Natural killer cell (primary cell): ENCODE results near the gene SIRT4. TPM values are rescaled to one million over a fixed set of nuclear protein-coding genes. Genes with fewer than 3 reads are reported as not detected.

Experiments
- ATAC-seq, 3 donors: fragments of 150-1000 bp in 2 of 3; fragments of 200-7000 bp in 1 of 3; cut with Tn5 transposase; 1 replicate in 1 of 3; 2 replicates in 2 of 3; pipeline ENCODE4 v1.10.0; 2021; ENCODE audit warnings: mild to moderate bottlenecking in 2 of 3, moderate library complexity in 2 of 3
- DNase-seq, 2 donors: peaks; one replicate each; pipeline versions ENCODE4 v3.0.0 to v3.0.0-alpha.2; 2013 to 2021; ENCODE audit warnings: mixed read lengths in 1 of 2
- H3K27ac ChIP-seq: one replicate; pipeline ENCODE4 v1.5.1; 2013; ENCODE audit warnings: mild to moderate bottlenecking, low read length
- H3K27me3 ChIP-seq: one replicate; pipeline ENCODE4 v1.6.1; 2013; ENCODE audit warnings: low read length; ENCODE audit not compliant: control insufficient read depth, insufficient read depth
- H3K36me3 ChIP-seq: one replicate; pipeline ENCODE4 v1.6.1; 2013; ENCODE audit warnings: low read length; ENCODE audit not compliant: control insufficient read depth, insufficient read depth
- H3K4me1 ChIP-seq: one replicate; pipeline ENCODE4 v1.6.1; 2013; ENCODE audit warnings: low read length; ENCODE audit not compliant: control insufficient read depth, insufficient read depth
- H3K4me3 ChIP-seq: one replicate; pipeline ENCODE4 v1.5.1; 2013; ENCODE audit warnings: low read length
- H3K9me3 ChIP-seq: one replicate; pipeline ENCODE4 v1.6.1; 2013; ENCODE audit warnings: low read length; ENCODE audit not compliant: control insufficient read depth, insufficient read depth
- H3K27ac Mint-ChIP-seq, 2 donors: one replicate each; pipeline ENCODE4 v1.8.0; 2022; ENCODE audit warnings: mild to moderate bottlenecking in 2 of 2, mixed read lengths in 2 of 2, moderate library complexity in 1 of 2
- H3K27me3 Mint-ChIP-seq, 2 donors: one replicate each; pipeline ENCODE4 v1.8.0; 2022; ENCODE audit warnings: low read depth in 2 of 2, mixed read lengths in 2 of 2
- H3K36me3 Mint-ChIP-seq: one replicate; pipeline ENCODE4 v1.8.0; 2022; ENCODE audit warnings: mixed read lengths
- H3K4me1 Mint-ChIP-seq, 2 donors: one replicate each; pipeline ENCODE4 v1.8.0; 2022; ENCODE audit warnings: mixed read lengths in 2 of 2
- H3K4me3 Mint-ChIP-seq: one replicate; pipeline ENCODE4 v1.8.0; 2022; ENCODE audit warnings: mild to moderate bottlenecking, moderate library complexity, mixed read lengths
- H3K9me3 Mint-ChIP-seq, 2 donors: one replicate each; pipeline ENCODE4 v1.8.0; 2022; ENCODE audit warnings: mixed read lengths in 2 of 2
- CTCF ChIP-seq: fragments of 200-600 bp; IDR thresholded peaks from one replicate; pipeline ENCODE4 v1.8.0; 2022; ENCODE audit warnings: antibody characterized with exemption
- WGBS: methylation state at CpG from one replicate; pipeline ENCODE4 v1.1.7; 2013; ENCODE audit warnings: missing lambda C conversion rate; ENCODE audit not compliant: insufficient coverage; 5-methylcytosine and 5-hydroxymethylcytosine counted together
- intact Hi-C: fragments of 100-400 bp; cut with micrococcal nuclease; formaldehyde crosslinking; loops from one replicate; pipeline ENCODE4 v1.14.2; 2022
- total RNA-seq, 4 donors: library from RNA; stranded (reverse); fragments of 120-200 nt in 1 of 4; gene quantifications; one replicate each; pipeline versions ENCODE4 v1.2.3 to v1.2.4, GENCODE V29; 2013 to 2022

SIRT4 gene
- total RNA-seq, 3 donors from 2014 or later (not counting 1 experiment from before 2014, with no cell fraction given), result 2.0 to 2.1 (median 2.1) TPM

DNA sequence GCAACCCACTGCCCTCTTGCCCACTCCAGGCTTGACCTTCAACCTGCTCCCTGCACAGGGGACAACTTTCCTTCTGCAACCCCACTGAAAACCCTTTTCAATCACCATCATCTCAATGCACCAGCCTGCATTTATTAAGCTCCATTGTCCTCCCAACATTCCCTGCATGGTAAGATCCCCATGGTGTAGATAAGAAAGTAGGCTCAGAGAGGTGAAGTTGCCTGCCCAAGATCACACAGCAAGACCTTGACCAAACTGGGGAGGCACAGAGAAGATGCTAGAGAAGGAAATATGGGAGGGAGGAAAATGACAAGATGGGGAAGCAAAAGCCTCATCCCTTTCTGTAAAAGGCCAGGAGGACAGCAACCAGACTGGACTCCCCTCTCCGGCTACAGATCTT is 57.0 kb downstream of the SIRT4 start:
- Mint-ChIP-seq H3K27me3 (peaks cover 23 to 46% of the 10 kb centered on the region in 2 donors), H3K36me3 (no peaks in the 10 kb centered on the region), H3K27ac (no peak overlapping the region), H3K4me1 (peaks cover 0 to 9% of the 10 kb centered on the region in 2 donors), H3K4me3 (no peak overlapping the region), H3K9me3 (no peaks in the 10 kb centered on the region)
- Histone ChIP-seq H3K9me3 (no peaks in the 10 kb centered on the region), H3K36me3 (no peaks in the 10 kb centered on the region), H3K27ac (no peak overlapping the region), H3K4me3 (no peak overlapping the region), H3K27me3 (peaks cover 8% of the 10 kb centered on the region), H3K4me1 (no peaks in the 10 kb centered on the region)
- ATAC-seq (no peak), DNase-seq (no peak)
- no CpG with 5 or more reads among the region's 1 CpG for WGBS
- intact Hi-C loops, result loop anchor here (5.0 kb wide), 1 partner anchor 353 kb away; the partner anchor contains the start of gene UNC119B
- no peak for TF ChIP-seq CTCF

- H3K27me3 Mint-ChIP-seq, result peaks cover 47 to 58% of the 10 kb centered on the region in 2 donors
- Histone ChIP-seq H3K36me3 (no peaks in the 10 kb centered on the region), H3K4me3 (no peak overlapping the region), H3K27me3 (peaks cover 8% of the 10 kb centered on the region), H3K4me1 (no peaks in the 10 kb centered on the region), H3K9me3 (no peaks in the 10 kb centered on the region), H3K27ac (no peak overlapping the region)
- TF ChIP-seq CTCF, result no peak
- no peak for ATAC-seq
- 13% methylated on average over 56 of the region's 56 CpGs for WGBS
- H3K36me3 Mint-ChIP-seq, result no peaks in the 10 kb centered on the region
- H3K9me3 Mint-ChIP-seq, result no peaks in the 10 kb centered on the region
- DNase-seq, result peak in 1 of 2 donors; percentile 52
- H3K4me3 Mint-ChIP-seq, result no peak overlapping the region
- H3K4me1 Mint-ChIP-seq, result peaks cover 0 to 9% of the 10 kb centered on the region in 2 donors
- H3K27ac Mint-ChIP-seq, result no peak overlapping the region
- intact Hi-C loops, result no loop called here
Observed at GRCh38 chr12:120361506-120362208, 59.5 kb downstream of the SIRT4 start.

Other genes starting within 250 kb of the SIRT4 start
- 10 to 100 TPM; 65.0 to 85.9 (median 81.2) TPM for gene RAB35, start 185.6 kb upstream of the SIRT4 start, total RNA-seq
- 100 to 1,000 TPM; 119 to 141 (median 120) TPM for gene GCN1, start 107.6 kb upstream of the SIRT4 start, total RNA-seq
- 100 to 1,000 TPM; 587 to 791 (median 689) TPM for gene RPLP0, start 101.2 kb upstream of the SIRT4 start, total RNA-seq
- 100 to 1,000 TPM; 436 to 504 (median 478) TPM for gene PXN, start 36.6 kb upstream of the SIRT4 start, total RNA-seq
- gene RNU4-2, start 10.4 kb upstream of the SIRT4 start, total RNA-seq, result over 10,000 TPM; 12,095 to 13,816 (median 12,822) TPM
- 1,000 to 10,000 TPM in 2 of 3 donors, 100 to 1,000 TPM in 1; 768 to 1,610 (median 1,101) TPM for gene RNU4-1, start 9.1 kb upstream of the SIRT4 start, total RNA-seq
- gene PLA2G1B, start 25.5 kb downstream of the SIRT4 start, total RNA-seq, result under 1 TPM in 1 of 3 donors, not detected in 2; 0.52 TPM
- gene MSI1, start 66.8 kb downstream of the SIRT4 start, total RNA-seq, result not detected
- gene COX6A1, start 135.8 kb downstream of the SIRT4 start, total RNA-seq, result 100 to 1,000 TPM; 152 to 189 (median 163) TPM
- 10 to 100 TPM; 21.3 to 25.8 (median 24.2) TPM for gene TRIAP1, start 144.1 kb downstream of the SIRT4 start, total RNA-seq
- 10 to 100 TPM; 16.5 to 22.8 (median 20.5) TPM for gene GATC, start 144.1 kb downstream of the SIRT4 start, total RNA-seq
- 100 to 1,000 TPM; 175 to 191 (median 179) TPM for gene SRSF9, start 167.4 kb downstream of the SIRT4 start, total RNA-seq
- gene DYNLL1, start 193.8 kb downstream of the SIRT4 start, total RNA-seq, result 100 to 1,000 TPM in 1 of 3 donors, 10 to 100 TPM in 2; 69.7 to 110 (median 77.2) TPM
- 10 to 100 TPM; 11.4 to 17.1 (median 14.6) TPM for gene COQ5, start 226.8 kb downstream of the SIRT4 start, total RNA-seq
- 100 to 1,000 TPM; 371 to 488 (median 389) TPM for gene RNF10, start 232.0 kb downstream of the SIRT4 start, total RNA-seq